Measurements from ENCODE around the gene THSD7B. TPM values are rescaled to one million over a fixed set of nuclear protein-coding genes. Genes with fewer than 3 reads are reported as not detected.
A peak's percentile ranks its signal among the peaks of the same experiment; 100 is the strongest.

The THSD7B gene
- total and polyA plus RNA-seq, 10 of the 15 experiments (the other 5 are each of a cell fraction or from before 2014, with no cell fraction given), result 0.03 to 0.56 (median 0.28) TPM

GRCh38 chr2:137187216-137187615, 421.9 kb downstream of the THSD7B start:
- H3K4me2 ChIP-seq (ENCODE audit: control insufficient read depth, insufficient read depth), result no peak overlapping the region
- POLR2A ChIA-PET, result no interaction called here

DNA sequence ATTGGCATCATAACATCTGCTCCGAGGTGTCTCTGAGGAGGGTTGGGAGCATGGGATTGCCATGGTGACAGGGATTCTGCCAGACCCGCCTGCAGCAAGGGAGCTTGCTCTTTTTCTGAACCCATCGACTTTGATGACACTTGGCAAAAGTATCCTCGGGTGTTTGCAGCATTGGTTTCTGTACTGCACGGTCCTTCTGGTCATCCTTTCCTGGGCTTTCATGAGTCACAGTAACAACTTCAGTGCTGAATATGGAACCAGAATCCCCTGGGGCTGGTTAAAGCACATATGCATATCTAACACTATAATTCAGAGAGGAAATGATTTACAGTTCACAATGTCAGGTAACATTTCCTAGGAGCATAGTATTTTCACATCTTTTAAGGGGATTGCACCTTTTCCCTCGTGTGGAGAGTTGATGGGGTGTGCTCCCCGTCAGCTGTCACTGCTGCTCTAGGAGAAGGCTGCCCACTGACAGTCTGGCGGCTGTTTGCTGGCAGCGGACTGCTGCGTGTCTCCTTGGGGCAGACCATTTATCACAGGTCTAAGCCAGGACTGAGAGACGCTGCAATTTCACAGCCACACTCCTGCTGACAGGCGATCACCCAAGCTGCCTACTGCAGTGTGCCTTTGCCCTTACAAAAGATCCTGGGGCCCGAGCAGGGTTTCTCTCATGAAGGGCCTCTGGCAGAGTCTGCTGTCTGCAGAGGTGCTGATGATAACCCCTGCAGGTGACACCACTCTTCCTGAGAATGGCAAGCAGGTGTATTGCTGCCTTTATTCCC, 425.3 kb downstream of the THSD7B start:
- FAIRE-seq (no peak), ATAC-seq (peak; percentile 52), DNase-seq (ENCODE audit: low read depth, low spot score) (no peak)
- no peaks in the 10 kb centered on the region for H4K20me1 ChIP-seq (ENCODE audit: control insufficient read depth, insufficient read depth)
- H3K27ac ChIP-seq (ENCODE audit: control insufficient read depth, insufficient read depth), result no peak overlapping the region
- no peaks in the 10 kb centered on the region for H3K27me3 ChIP-seq (replicated peaks in 1 of 2; ENCODE audit: control insufficient read depth in 2 of 2, insufficient read depth in 2 of 2, low read length in 1 of 2)
- in situ Hi-C loops (cut with MboI), result no loop called here
- no TSS peak for BruUV-seq (replicated peaks)
- H3K4me1 ChIP-seq (ENCODE audit: control insufficient read depth, insufficient read depth, low read length), result no peaks in the 10 kb centered on the region
- ChIA-PET SMC1A (ENCODE audit: uncharacterized antibody, unreplicated experiment) (no interaction called here), RAD21 (ENCODE audit: unreplicated experiment) (no interaction called here), CTCF (no interaction called here), POLR2A (interaction anchor here (1.3 kb wide), 1 partner anchor 17 kb away, joined by 4 read pairs; no protein-coding TSS in a partner anchor)
- no peak overlapping the region for H2AFZ ChIP-seq (ENCODE audit: control insufficient read depth, low read depth, low read length)
- no peak overlapping the region for H3K4me2 ChIP-seq (ENCODE audit: control insufficient read depth, insufficient read depth)
- H3K9ac ChIP-seq (ENCODE audit: control insufficient read depth, insufficient read depth, low read length), result no peak overlapping the region
- 21% methylated on average over 13 of the region's 13 CpGs for WGBS (ENCODE audit: insufficient coverage, insufficient replicate concordance, low lambda C conversion rate, missing lambda C conversion rate)
- H3K4me3 ChIP-seq, result no peak overlapping the region
- no peaks in the 10 kb centered on the region for H3K79me2 ChIP-seq (ENCODE audit: control insufficient read depth, insufficient read depth, low read length)
- intact Hi-C loops (cut with micrococcal nuclease; ENCODE audit: unreplicated experiment), result no loop called here
- H3K9me3 ChIP-seq (replicated peaks; ENCODE audit: control insufficient read depth, insufficient read depth, low read length), result no peaks in the 10 kb centered on the region
- no peaks in the 10 kb centered on the region for H3K36me3 ChIP-seq (ENCODE audit: control insufficient read depth in 2 of 2, insufficient read depth in 2 of 2, low read length in 1 of 2)
- TF ChIP-seq, protein P1, sequence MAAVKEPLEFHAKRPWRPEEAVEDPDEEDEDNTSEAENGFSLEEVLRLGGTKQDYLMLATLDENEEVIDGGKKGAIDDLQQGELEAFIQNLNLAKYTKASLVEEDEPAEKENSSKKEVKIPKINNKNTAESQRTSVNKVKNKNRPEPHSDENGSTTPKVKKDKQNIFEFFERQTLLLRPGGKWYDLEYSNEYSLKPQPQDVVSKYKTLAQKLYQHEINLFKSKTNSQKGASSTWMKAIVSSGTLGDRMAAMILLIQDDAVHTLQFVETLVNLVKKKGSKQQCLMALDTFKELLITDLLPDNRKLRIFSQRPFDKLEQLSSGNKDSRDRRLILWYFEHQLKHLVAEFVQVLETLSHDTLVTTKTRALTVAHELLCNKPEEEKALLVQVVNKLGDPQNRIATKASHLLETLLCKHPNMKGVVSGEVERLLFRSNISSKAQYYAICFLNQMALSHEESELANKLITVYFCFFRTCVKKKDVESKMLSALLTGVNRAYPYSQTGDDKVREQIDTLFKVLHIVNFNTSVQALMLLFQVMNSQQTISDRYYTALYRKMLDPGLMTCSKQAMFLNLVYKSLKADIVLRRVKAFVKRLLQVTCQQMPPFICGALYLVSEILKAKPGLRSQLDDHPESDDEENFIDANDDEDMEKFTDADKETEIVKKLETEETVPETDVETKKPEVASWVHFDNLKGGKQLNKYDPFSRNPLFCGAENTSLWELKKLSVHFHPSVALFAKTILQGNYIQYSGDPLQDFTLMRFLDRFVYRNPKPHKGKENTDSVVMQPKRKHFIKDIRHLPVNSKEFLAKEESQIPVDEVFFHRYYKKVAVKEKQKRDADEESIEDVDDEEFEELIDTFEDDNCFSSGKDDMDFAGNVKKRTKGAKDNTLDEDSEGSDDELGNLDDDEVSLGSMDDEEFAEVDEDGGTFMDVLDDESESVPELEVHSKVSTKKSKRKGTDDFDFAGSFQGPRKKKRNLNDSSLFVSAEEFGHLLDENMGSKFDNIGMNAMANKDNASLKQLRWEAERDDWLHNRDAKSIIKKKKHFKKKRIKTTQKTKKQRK (IDR thresholded peaks at IDR 0.05; ENCODE audit: low read depth, low read length), result no peak
- TF ChIP-seq, protein P2, sequence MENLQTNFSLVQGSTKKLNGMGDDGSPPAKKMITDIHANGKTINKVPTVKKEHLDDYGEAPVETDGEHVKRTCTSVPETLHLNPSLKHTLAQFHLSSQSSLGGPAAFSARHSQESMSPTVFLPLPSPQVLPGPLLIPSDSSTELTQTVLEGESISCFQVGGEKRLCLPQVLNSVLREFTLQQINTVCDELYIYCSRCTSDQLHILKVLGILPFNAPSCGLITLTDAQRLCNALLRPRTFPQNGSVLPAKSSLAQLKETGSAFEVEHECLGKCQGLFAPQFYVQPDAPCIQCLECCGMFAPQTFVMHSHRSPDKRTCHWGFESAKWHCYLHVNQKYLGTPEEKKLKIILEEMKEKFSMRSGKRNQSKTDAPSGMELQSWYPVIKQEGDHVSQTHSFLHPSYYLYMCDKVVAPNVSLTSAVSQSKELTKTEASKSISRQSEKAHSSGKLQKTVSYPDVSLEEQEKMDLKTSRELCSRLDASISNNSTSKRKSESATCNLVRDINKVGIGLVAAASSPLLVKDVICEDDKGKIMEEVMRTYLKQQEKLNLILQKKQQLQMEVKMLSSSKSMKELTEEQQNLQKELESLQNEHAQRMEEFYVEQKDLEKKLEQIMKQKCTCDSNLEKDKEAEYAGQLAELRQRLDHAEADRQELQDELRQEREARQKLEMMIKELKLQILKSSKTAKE (IDR thresholded peaks at IDR 0.05; ENCODE audit: low read depth, poor library complexity, severe bottlenecking), result no peak
- no peak for TF ChIP-seq ATF7 (IDR thresholded peaks at IDR 0.05; ENCODE audit: low read depth)
- TF ChIP-seq SREBF1 (IDR thresholded peaks at IDR 0.05; ENCODE audit: low read length), result no peak
- TF ChIP-seq NFXL1 (IDR thresholded peaks at IDR 0.05; ENCODE audit: borderline replicate concordance), result no peak
- TF ChIP-seq CBX3 (IDR thresholded peaks at IDR 0.05; ENCODE audit: borderline replicate concordance, low read depth), result no peak

More at GRCh38 chr2:137187216-137187615, 421.9 kb downstream of the THSD7B start:
- DNase-seq (ENCODE audit: low read depth, low spot score) (no peak), ATAC-seq (no peak), FAIRE-seq (no peak)
- no peaks in the 10 kb centered on the region for H3K79me2 ChIP-seq (ENCODE audit: control insufficient read depth, insufficient read depth, low read length)
- H3K9me3 ChIP-seq (replicated peaks; ENCODE audit: control insufficient read depth, insufficient read depth, low read length), result no peaks in the 10 kb centered on the region
- H2AFZ ChIP-seq (ENCODE audit: control insufficient read depth, low read depth, low read length), result no peak overlapping the region
- RAD21 ChIA-PET (ENCODE audit: unreplicated experiment), result no interaction called here
- TF ChIP-seq LARP7 (IDR thresholded peaks at IDR 0.05) (no peak), IRF3 (IDR thresholded peaks at IDR 0.05) (no peak), STAT1 (conservative IDR thresholded peaks at IDR 0.05) (no peak), CHD2 (IDR thresholded peaks at IDR 0.05; ENCODE audit: borderline replicate concordance, low read depth, low read length) (no peak)
- in situ Hi-C loops (cut with MboI), result no loop called here
- no TSS peak for BruUV-seq (replicated peaks)
- SMC1A ChIA-PET (ENCODE audit: uncharacterized antibody, unreplicated experiment), result interaction anchor here (0.6 to 1.4 kb wide), 6 partner anchors 9 to 216 kb away, joined by 3 to 6 read pairs (median 4); no protein-coding TSS in a partner anchor
- H3K4me1 ChIP-seq (ENCODE audit: control insufficient read depth, insufficient read depth, low read length), result no peaks in the 10 kb centered on the region
- CTCF ChIA-PET, result no interaction called here
- no peaks in the 10 kb centered on the region for H4K20me1 ChIP-seq (ENCODE audit: control insufficient read depth, insufficient read depth)
- H3K36me3 ChIP-seq (ENCODE audit: control insufficient read depth in 2 of 2, insufficient read depth in 2 of 2, low read length in 1 of 2), result no peaks in the 10 kb centered on the region
- intact Hi-C loops (cut with micrococcal nuclease; ENCODE audit: unreplicated experiment), result no loop called here
- no peak overlapping the region for H3K9ac ChIP-seq (ENCODE audit: control insufficient read depth, insufficient read depth, low read length)
- no peaks in the 10 kb centered on the region for H3K27me3 ChIP-seq (replicated peaks in 1 of 2; ENCODE audit: control insufficient read depth in 2 of 2, insufficient read depth in 2 of 2, low read length in 1 of 2)
- no peak overlapping the region for H3K27ac ChIP-seq (ENCODE audit: control insufficient read depth, insufficient read depth)
- 2% methylated on average over 2 of the region's 2 CpGs for WGBS (ENCODE audit: insufficient coverage, insufficient replicate concordance, low lambda C conversion rate, missing lambda C conversion rate)
- no peak overlapping the region for H3K4me3 ChIP-seq
